IPS-18a (cell line): ENCODE data around the gene ARMC12.
A peak's percentile ranks its signal among the peaks of the same experiment; 100 is the strongest.

ENCODE experiments used
- H3K27ac ChIP-seq: one replicate; pipeline ENCODE4 v1.5.1; 2013; ENCODE audit warnings: low read length
- H3K27me3 ChIP-seq: one replicate; pipeline ENCODE4 v1.6.1; 2013; ENCODE audit warnings: mild to moderate bottlenecking, low read length; ENCODE audit not compliant: control insufficient read depth, insufficient read depth
- H3K36me3 ChIP-seq: one replicate; pipeline ENCODE4 v1.6.1; 2013; ENCODE audit warnings: low read depth, low read length; ENCODE audit not compliant: control insufficient read depth
- H3K4me1 ChIP-seq: one replicate; pipeline ENCODE4 v1.6.1; 2013; ENCODE audit warnings: low read depth, low read length; ENCODE audit not compliant: control insufficient read depth
- H3K4me3 ChIP-seq: one replicate; pipeline ENCODE4 v1.5.1; 2013; ENCODE audit warnings: low read length
- H3K9ac ChIP-seq: one replicate; pipeline ENCODE4 v1.6.1; 2013; ENCODE audit warnings: mild to moderate bottlenecking, low read length, moderate library complexity
- H3K9me3 ChIP-seq: one replicate; pipeline ENCODE4 v1.6.1; 2013; ENCODE audit warnings: low read depth, low read length; ENCODE audit not compliant: control insufficient read depth

ARMC12 gene

DNA sequence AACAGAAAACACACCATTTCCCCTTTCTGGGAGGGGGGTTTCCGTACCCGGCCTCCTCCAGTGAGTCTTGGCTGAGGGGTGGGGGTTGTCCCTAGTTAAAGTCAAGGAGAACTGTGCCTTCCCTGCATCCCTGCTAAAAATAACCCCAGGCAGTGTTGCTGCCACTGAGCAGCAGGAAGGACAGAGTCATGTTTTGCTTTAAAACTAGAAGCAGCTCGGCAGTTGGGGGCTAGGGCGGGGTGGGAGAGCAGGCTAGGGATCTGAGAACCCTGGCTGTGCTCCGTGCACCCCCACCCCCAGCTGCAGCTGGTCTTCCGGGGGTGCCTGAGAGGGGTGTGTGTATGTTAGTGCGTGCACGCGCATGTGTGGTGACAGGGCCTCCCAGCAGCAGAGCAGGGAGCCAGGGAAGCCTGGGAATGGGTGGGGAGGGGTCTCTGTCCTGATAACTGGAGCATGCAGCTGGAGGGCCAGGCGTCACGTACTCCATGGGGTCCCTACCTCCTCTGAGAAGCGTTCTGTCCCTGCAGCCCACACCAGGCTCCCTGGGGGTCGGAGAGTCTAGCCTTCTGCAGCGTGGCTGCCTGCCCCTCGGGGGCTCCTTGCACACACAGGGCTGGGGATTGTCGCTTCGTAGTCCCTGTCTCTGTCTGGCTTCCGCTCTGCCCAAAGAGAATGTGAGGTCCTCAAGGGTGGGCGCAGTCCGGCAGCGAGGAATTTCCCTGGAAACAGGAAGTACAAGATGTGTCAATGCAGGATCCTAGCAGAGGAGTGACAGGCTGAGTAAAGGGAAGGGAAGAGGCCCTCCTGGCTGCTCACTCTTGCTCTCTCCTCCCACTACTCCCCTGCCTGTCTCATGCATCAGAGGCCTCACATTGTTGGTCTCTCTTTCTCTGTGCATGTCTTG is 16.8 kb upstream of the ARMC12 start:
- no peaks in the 10 kb centered on the region for H3K36me3 ChIP-seq
- H3K27ac ChIP-seq, result no peak overlapping the region
- H3K9ac ChIP-seq, result no peak overlapping the region
- peaks cover 31% of the 10 kb centered on the region for H3K4me1 ChIP-seq
- H3K27me3 ChIP-seq, result no peaks in the 10 kb centered on the region
- H3K9me3 ChIP-seq, result no peaks in the 10 kb centered on the region
- no peak overlapping the region for H3K4me3 ChIP-seq

- no peak overlapping the region for H3K27ac ChIP-seq
- peaks cover 46% of the 10 kb centered on the region for H3K4me1 ChIP-seq
Measured at GRCh38 chr6:35722121-35722761, 14.6 kb upstream of the ARMC12 start.

GRCh38 chr6:35723587-35723986 is 13.2 kb upstream of the ARMC12 start:
- H3K27ac ChIP-seq, result no peak overlapping the region
- H3K27me3 ChIP-seq, result peaks cover 15% of the 10 kb centered on the region
- no peaks in the 10 kb centered on the region for H3K36me3 ChIP-seq
- H3K4me3 ChIP-seq, result no peak overlapping the region
- no peak overlapping the region for H3K9ac ChIP-seq
- H3K4me1 ChIP-seq, result peaks cover 42% of the 10 kb centered on the region
- no peaks in the 10 kb centered on the region for H3K9me3 ChIP-seq

More at GRCh38 chr6:35722121-35722761, 14.6 kb upstream of the ARMC12 start:
- no peak overlapping the region for H3K4me3 ChIP-seq
- H3K9ac ChIP-seq, result no peak overlapping the region
- H3K9me3 ChIP-seq, result no peaks in the 10 kb centered on the region
- H3K36me3 ChIP-seq, result no peaks in the 10 kb centered on the region
- peaks cover 14% of the 10 kb centered on the region for H3K27me3 ChIP-seq

DNA sequence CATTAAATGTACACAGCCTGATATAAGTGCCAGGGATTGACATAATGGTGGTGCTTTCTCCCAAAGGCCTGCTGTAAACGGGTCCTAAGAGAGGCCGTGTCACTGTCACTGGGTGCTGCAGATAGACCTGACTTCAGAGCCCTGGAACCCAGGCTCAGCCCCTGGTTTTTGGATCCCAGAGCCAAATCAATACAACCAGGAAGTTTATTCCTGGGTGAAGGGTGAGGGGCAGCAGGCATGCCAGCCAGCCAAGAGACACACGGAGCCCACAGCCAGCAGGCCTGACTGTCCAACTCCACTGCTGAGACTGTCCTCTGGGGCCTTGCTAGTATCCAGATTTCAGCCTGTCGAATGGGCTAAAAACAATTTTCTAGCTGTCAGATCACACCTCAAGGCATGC is 12.8 kb upstream of the ARMC12 start:
- Histone ChIP-seq H3K4me3 (no peak overlapping the region), H3K27me3 (peaks cover 16% of the 10 kb centered on the region), H3K4me1 (peaks cover 42% of the 10 kb centered on the region), H3K9ac (no peak overlapping the region), H3K27ac (no peak overlapping the region), H3K36me3 (no peaks in the 10 kb centered on the region), H3K9me3 (no peaks in the 10 kb centered on the region)

- no peaks in the 10 kb centered on the region for H3K36me3 ChIP-seq
- no peaks in the 10 kb centered on the region for H3K9me3 ChIP-seq
- H3K27me3 ChIP-seq, result peaks cover 20% of the 10 kb centered on the region
- no peak overlapping the region for H3K27ac ChIP-seq
- H3K4me3 ChIP-seq, result no peak overlapping the region
- H3K9ac ChIP-seq, result no peak overlapping the region
- H3K4me1 ChIP-seq, result peaks cover 41% of the 10 kb centered on the region
Measured at GRCh38 chr6:35724471-35724870, 12.4 kb upstream of the ARMC12 start.

DNA sequence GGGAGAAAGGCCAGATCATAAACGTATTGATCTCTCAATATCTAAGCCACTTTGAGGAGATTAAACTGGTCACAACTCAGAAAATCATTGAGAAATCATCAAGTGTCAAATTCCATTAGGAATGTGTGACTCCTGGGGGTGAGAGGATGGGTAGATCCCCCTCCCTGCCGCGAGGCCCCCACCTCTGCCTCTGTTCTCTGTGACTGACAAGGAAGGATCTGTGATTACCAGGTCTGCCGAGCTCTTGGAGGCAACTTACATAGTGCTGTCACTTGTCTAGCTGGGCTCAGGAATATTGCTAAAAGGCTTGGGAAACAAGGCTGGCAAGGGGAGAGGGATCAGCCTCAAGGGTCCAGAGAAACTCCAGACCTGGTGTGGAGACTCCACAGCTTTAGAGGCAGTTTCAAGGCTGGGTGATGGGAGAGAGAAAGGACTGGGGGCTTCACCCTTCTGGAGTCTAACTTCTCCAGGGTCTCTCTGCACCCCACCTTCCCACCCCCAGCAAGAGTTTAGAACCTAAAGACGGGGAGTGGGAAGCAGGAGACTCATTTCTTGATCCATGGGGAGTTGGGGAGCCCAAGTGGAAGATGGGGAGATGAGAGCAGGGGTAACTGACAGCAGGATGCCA is 11.6 kb upstream of the ARMC12 start:
- Histone ChIP-seq H3K27ac (no peak overlapping the region), H3K9ac (no peak overlapping the region), H3K4me1 (peaks cover 37% of the 10 kb centered on the region), H3K36me3 (no peaks in the 10 kb centered on the region), H3K27me3 (peaks cover 25% of the 10 kb centered on the region), H3K4me3 (no peak overlapping the region), H3K9me3 (no peaks in the 10 kb centered on the region)

DNA sequence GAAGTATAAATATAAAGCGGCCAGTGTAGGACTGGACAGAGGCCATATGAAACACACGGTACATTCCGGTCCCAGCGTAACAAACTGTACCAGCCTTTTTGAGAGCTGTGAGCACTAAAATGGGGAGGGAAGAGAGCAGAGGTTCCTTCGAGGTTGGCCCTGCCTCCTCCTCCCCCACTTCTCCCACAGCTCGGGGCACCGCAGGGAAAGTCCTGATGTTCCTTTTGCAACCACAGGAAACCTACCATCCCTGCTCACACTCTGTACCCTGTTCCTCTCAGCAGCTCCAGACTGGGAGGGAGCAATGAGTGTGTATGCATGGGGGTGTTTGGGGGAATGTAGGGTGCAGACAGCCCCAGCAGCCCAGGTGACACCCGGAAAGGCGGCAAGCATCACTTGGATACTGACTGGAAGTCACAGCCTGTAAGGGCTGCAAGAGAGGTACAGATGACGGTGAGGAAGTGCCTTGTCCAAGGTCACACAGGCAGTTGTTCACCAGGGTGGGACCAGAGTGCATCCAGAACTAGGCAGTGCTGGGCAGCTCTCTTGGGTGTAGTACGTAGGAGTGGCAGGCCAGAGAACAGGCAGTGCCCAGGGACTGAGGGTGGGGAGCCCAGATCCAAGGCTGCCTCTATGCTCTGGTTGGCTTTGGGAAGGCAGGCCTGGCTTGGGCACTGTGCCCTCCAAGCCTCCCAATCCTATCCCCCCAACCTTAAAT is 11.0 kb upstream of the ARMC12 start:
- Histone ChIP-seq H3K4me1 (peaks cover 33% of the 10 kb centered on the region), H3K4me3 (no peak overlapping the region), H3K9me3 (no peaks in the 10 kb centered on the region), H3K27ac (no peak overlapping the region), H3K27me3 (peaks cover 25% of the 10 kb centered on the region), H3K9ac (no peak overlapping the region), H3K36me3 (no peaks in the 10 kb centered on the region)

DNA sequence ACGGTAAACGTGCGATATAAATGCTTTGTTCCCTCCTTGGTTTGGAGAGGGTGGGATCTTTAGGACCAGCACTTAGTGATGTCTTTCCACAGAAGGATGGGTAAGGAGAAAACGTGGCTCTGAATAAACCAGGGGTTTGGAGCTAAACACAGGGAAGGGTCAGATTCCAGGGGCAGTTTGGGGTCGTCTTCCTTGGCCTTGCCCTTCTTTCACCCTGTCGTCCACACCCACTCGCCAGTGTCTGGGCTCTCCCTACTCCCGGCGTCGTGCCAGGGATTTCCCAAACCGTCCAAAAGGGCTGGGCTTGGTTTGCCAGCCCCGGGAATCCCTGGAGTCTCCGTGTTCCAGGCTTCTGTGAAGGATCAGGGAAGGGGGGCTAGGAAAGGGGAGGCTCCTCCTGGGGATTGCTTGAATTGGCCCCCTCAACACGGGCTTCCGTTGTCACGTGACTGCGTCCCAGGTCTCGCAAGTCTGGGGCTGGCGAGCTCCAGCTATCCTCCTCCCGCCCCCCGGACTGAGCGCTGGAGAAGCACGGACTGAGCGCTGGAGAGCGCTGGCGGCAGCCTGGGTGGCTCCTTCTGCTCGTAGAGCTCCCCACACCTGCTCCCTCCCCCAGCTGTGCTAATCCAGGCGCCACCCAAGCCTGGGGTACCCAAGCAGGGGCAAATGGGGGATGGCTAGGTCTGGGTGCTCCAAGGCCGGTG is 9.4 kb upstream of the ARMC12 start:
- Histone ChIP-seq H3K4me3 (peak overlapping the region; percentile 75), H3K9ac (peak overlapping the region; percentile 78), H3K4me1 (peaks cover 38% of the 10 kb centered on the region), H3K9me3 (no peaks in the 10 kb centered on the region), H3K36me3 (no peaks in the 10 kb centered on the region), H3K27me3 (peaks cover 25% of the 10 kb centered on the region), H3K27ac (no peak overlapping the region)

- Histone ChIP-seq H3K9ac (peak overlapping the region; percentile 78), H3K4me3 (peak overlapping the region; percentile 75), H3K27ac (no peak overlapping the region), H3K27me3 (peaks cover 25% of the 10 kb centered on the region), H3K36me3 (no peaks in the 10 kb centered on the region), H3K4me1 (peaks cover 43% of the 10 kb centered on the region), H3K9me3 (no peaks in the 10 kb centered on the region)
Measured at GRCh38 chr6:35727935-35728682, 8.7 kb upstream of the ARMC12 start.
